ENCODE data around the gene NDUFA8. TPM values are rescaled to one million over a fixed set of nuclear protein-coding genes. Genes with fewer than 3 reads are reported as not detected.

The NDUFA8 gene
- polyA plus RNA-seq, 4 donors: 73.9 to 94.6 (median 78.1) TPM

DNA sequence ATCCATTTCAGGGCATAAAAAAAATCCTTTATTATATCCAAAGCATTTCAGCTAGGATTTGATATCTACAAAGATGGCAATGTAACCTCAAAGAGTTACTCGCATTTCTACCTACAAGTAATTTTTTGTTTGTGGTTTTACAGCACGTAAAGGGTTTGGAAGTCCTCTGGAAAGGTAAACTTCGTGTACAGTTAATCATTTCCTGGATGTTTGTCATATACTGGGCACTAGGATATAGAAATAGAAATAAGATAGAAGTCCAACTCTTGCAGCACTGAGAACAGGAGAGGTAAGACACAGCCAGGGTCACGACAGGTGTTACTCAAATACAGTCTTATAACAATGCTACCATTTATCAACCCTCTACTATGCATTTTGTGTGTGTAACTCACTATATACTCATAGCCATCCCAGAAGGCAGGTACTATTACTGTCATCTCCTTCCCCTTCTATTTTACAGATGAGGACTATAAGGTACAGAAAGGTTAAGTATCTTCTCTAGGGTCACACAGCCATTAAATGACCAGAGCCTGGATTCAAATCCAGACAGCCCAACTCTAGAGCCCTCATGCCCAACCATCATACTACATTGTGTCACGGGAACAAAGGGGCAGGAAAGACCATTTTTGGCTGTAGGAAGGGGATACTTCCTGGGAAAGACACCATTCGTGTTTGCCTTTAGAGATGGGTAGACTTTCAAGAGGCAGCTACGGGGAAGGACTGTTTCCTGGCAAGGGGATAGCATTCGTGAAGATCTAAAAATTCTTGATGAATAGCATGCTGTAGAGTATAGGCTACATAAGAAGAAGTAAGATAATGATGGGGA, 19.0 kb downstream of the NDUFA8 start:
- no peak for DNase-seq (ENCODE audit: low read depth in 4 of 4, low spot score in 3 of 4)

DNA sequence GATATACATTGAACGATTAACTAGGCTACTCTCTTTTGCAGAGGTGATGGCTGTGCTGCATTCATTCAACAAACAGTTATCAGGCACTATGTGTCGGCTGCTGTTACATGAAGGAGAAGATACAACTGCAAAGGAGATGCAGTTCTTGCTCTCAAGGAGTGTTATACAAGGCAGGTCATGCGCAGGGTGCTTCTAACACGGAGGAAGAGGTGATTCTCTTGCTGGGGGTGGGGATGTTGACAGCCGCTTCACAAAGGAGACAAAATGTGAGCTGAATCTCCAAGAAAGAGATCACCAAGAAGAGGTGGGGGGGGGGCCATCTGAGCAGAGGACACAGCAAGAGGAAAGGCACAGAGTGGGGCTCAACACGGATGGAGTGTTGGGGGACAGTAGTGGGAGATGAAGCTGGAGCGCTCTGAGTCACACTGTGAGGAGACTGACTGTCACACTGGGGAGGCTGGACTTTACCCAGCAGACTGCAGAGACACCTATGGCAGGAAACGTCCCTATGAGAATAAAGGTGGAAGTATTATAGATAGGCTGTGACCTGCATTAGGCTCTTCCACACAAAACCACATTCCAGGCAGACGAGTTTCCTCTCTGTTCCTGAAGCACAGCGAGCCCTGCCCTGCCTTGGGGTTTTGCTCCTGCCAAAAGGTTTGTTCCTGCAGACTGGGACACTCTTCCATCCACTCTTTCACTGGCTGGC, 20.9 kb downstream of the NDUFA8 start:
- no peak for DNase-seq (ENCODE audit: low read depth in 4 of 4, low spot score in 3 of 4)

DNA sequence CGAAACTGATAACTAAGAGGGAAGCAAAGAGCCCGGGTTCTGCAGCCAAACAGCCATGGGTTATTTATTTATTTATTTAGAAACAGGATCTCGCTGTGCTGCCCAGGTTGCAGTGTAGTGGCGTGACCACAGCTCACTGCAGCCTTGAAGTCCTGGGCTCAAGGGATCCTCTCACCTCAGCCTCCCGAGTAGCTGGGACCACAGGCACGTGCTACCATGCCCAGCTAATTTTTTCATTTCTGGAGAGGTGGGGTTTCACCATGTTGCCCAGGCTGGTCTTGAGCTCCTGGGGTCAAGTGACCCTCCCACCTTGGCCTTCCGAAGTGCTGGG, 24.1 kb downstream of the NDUFA8 start:
- DNase-seq (ENCODE audit: low read depth in 4 of 4, low spot score in 3 of 4): no peak

DNA sequence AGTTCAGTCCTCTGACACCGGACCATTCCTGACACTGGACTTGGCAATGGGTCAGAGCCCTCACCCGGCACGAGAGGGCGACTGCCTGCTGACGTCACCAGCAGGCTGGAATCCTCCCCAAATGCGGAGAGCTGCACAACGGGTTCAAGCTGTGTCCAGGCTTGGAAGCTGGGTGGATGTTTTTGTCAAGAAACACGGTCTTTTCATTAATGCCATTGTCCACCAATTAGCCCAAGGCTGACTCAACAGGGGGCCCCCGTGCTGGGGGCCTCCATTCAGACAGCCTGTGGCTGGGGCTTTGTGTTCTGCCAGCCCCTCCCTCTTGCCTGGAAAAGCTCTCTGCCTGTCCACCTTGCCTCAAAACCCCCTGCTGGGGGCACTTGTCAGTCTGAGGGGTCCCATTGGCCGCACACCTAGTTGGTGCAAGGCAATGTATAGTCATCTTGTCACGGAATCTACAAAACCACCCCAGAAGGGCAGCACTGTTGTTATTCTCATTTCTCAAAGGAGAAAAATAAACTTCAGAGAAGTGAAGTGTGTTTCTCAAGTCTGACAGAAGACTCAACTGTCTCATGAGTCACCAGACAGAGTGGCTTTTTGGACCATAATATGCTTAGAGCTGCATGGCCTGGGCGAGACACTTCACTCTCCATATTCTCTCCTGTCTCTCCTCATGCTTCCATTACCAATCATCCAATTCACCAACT, 24.6 kb downstream of the NDUFA8 start:
- no peak for DNase-seq (ENCODE audit: low read depth in 4 of 4, low spot score in 3 of 4)

DNA sequence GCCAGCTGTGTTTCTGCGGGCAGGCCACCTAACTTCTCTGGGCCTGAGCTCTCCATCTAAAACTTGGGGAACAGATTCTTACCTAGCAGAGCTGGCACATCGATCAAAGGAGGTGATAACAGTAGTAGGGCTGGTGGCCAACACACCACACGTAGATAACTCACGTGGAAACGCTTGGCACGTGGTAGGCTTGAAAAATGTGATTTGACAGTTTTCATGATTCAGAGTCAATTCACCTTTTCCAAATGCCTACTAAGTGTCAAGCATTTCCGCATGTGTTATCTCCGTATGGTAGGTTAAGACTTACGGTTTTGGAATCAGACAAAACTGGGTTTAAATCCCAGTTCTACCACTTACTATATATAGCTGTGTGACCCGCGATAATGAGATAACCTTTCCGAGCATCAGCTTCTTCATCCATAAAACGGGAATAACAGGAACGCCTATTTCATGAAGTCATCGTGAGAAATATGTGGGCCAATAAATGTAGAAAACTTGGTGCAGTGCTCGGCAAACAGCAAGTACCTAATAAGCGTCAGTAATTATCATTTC, 25.5 kb downstream of the NDUFA8 start:
- no peak for DNase-seq (ENCODE audit: low read depth in 4 of 4, low spot score in 3 of 4)

DNA sequence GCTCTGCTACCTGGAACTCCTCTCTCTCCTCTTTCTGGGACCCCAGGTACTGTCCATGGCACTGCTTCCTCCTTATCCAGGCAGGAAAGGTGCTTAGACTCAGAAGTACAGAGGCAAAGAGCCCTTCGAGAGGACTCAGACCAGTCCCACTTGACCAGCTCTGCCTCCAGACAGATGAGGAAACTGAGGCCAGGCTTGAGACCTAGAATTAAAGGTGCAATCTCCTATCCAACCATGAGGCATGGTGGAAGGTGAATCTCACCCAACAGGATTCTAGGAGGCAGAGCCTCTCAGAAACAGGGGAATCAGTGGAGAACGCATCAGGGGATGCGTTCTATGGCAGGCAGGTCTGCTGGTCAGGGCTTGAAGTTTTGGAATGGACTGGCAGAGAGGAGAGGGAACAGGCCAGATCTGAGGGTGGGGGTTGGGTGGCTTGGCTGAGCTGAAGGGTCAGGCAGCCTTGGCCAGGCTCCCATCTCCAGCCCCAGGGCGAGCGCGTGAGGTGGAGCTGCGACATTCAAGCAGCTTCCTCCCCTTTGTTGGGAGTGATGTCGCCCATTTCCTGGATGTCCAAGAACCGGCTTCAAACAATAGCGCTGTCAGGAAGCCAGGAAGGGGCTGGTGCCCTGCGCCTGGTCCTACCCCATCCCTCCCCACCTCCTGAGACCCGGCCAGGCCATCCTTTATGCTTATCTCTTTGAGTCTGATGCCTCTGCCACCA, 26.2 kb downstream of the NDUFA8 start:
- DNase-seq (ENCODE audit: low read depth in 4 of 4, low spot score in 3 of 4): no peak

DNA sequence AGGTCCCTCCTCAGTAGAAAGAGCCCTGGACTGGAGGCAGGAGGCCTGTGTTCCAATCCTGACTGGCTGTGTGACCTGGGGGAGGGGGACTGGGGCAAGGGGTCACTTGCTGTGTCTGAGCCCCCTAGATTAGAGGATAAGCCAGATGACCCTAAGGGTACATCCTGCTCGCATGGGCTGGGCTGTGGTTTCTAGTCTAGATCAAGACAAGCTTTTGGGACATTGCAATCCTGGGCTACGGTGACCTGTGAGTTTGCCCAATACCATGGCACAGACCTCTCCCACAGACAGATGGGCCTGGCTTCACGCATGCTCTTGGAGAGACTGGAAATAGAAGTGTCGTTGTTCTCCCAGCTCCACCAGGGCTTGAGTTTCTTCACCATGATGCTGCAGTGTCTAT, 27.0 kb downstream of the NDUFA8 start:
- DNase-seq (ENCODE audit: low read depth in 4 of 4, low spot score in 3 of 4): no peak

DNA sequence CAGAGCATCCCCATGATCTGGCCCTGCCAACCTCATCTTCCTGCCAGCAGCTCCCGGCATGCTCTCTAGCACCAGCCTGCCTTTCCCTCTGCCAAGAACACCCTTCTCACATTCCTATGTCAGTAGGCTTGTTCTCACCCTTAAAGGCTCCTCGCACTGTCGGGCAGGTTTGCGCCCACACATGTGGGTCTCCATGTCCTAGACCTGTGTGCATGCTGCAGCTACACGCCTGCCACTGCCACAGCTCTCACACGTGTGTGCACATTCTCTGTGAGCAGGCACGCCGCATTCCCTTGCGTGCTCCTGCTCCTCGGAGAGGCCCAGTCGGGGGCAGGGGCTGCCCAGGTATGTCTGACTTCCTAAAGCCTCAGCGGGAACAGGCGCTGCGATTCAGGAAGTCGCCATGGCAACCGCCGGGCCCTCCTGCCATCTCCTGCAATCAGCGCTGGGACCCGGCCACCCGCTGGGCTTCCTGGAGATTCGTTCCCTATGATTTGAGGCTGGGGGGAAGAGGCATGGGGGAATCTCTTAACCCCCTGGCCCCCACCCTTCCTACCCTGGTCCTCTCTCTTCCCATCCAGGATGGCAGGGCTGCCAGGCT, 28.1 kb downstream of the NDUFA8 start:
- no peak for DNase-seq (ENCODE audit: low read depth in 4 of 4, low spot score in 3 of 4)

DNA sequence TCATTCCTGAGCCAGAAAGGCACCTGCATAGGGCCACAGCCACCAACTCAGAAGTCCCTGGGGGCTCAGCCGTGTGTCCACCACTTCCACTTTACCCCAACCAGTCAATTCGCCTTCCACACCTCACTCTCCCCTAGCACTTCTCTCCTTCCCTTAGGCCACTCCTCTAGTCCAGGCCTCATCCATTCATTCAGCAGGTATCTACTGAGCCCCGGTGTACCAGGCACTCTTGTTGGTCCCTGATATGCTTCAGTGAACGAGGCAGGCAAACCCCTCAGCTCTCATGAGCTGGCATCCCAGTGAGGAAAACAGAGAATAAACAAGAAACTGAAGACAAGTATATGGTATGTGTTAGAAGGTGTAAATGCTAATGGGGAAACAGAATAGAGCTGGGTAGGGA, 28.7 kb downstream of the NDUFA8 start:
- no peak for DNase-seq (ENCODE audit: low read depth in 4 of 4, low spot score in 3 of 4)

DNA sequence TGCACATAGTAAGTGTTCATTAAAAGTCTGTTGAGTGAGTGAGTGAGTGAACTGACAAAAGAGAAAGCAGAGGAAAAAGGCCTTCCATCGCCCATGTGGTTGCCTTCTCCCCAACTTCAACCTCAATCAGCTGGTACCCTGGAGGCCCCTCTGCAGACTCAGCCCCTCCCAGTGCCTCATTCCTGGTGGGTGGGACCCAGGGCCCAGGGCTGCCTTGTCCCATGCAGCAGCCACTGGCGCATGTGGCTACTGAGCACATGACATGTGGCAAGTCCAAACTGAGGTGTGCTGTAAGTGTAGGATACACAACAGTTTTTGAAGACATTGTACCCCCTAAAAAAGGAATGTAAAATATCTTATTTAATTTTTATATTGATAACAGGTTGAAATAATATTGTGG, 29.6 kb downstream of the NDUFA8 start:
- no peak for DNase-seq (ENCODE audit: low read depth in 4 of 4, low spot score in 3 of 4)

DNA sequence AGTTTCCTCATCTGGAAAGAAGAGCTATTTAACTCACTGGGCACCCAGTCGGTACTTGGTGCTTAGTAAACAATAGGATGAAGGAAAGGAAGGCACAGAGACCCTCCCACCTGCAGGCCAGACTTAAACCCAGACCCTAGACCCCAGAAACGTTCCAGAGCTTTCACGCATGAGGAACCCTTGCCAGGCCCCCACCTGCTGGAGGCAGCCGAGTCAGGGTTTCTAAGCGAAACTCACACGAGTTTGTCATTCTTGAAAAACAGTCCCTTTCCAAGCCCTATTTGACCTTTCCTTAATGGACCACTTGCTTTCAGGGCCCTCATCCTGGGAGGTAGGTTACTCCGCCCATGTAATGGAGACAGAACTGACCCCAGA, 30.6 kb downstream of the NDUFA8 start:
- DNase-seq (ENCODE audit: low read depth in 4 of 4, low spot score in 3 of 4): no peak

DNA sequence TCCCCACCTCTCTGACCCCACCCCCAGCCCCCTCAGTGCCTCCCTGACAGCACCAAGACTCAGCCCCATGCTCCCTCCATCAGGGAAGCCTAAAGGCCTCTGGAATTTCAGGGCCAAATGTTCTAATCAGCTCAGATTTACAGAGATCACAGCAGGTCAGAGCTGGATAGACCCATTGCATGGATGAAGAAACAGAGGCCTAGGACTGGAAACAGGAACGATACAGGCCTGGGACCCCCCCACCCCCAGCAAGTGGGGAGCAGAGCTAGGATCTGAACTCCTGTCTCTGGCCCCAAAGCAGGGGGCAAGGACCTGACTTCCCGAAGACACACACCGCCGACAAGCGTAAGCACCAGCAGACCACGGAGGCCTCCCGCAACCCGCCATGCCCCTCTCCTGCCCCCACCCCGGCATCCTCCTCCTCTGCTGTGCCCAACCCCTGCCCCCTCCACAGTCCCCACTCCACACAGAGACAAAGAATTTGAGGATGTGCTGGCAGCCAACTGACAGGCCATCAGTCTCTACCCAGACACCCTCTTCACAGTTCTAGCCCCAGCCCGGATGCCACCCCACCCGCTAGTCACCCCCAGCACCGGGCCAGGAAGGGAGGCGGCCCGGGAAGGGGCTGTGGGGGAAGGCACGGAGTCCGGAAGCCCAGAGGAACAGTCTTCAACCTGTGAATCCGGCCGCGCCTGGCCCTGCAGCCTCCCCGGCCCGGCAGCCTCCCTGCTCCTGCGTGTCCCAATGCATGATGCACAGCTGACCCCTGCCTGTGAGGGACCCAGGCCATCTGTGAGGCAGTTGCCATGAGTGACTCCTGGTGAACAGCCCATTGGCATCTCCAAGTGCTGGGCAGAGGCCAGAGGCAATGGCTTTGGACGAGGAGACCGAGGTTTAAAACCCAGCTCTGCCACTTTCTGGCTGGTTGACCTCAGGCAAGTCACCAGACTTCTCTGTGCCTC, 31.3 kb downstream of the NDUFA8 start:
- no peak for DNase-seq (ENCODE audit: low read depth in 4 of 4, low spot score in 3 of 4)

DNA sequence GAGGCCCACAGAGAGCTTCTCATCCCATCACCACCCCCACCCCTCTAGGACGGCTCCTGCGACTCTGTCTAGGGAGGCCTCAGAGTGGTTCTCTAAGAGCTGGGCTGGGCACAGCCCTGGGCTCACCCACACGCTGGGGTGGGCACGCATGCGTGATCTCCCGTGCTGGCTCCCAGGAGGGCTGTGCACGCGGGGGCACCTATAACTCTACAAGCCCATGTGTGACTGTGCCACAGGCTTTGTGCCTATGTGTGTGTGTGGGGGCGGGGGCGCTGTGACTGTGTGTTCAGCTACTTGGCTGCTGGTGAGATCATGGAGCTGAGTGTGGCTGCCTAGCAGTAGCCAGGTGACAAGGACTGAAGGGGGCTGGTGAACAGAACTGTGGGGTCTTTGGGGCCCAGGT, 32.2 kb downstream of the NDUFA8 start:
- no peak for DNase-seq (ENCODE audit: low read depth in 4 of 4, low spot score in 3 of 4)

DNA sequence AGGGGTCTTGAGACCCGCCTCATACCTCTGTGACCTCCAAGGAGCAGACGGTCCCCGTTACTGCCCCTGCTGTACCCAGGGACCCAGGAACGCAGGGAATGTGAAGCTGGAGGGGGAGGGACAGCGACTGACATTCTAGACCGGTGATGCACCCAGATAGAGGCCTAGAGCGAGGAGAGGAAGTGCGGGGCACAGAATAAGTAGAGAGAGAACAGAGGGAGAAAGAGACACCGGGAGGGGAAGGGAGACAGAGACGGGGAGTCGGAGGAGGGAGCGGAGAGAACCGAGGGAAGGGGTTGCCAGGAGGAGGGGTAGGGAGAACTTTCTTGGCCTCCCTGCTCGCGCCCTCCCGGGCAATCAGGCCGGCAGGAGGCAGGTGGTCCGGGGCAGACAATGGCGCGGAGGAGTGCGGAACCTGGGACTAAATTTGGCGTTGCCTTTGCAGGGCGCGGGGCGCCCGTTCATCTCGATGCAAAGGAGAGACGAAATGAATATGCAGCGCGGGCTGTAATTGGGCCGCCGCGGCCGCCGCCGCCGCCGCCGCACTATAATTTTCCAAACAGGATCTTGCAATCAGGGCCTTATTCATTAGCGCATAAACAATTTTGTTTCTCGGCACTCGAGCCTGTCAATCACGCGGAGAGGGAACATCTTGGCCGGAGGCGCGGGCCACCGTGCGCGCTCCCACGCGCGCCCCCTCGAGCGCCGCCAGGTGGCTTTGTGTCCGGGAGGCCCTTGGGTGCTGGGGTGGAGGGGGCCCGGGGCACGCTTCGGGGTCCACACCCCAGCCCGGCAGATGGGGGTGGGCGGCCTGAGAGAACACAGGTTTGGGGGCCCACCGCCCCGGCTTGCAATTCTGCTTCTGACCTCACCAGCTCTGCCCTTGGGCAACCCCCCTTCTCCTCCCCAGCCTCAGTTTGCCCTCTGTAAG, 33.0 kb downstream of the NDUFA8 start:
- peak in 1 of 4 donors; percentile 26 for DNase-seq (ENCODE audit: low read depth in 4 of 4, low spot score in 3 of 4)

DNA sequence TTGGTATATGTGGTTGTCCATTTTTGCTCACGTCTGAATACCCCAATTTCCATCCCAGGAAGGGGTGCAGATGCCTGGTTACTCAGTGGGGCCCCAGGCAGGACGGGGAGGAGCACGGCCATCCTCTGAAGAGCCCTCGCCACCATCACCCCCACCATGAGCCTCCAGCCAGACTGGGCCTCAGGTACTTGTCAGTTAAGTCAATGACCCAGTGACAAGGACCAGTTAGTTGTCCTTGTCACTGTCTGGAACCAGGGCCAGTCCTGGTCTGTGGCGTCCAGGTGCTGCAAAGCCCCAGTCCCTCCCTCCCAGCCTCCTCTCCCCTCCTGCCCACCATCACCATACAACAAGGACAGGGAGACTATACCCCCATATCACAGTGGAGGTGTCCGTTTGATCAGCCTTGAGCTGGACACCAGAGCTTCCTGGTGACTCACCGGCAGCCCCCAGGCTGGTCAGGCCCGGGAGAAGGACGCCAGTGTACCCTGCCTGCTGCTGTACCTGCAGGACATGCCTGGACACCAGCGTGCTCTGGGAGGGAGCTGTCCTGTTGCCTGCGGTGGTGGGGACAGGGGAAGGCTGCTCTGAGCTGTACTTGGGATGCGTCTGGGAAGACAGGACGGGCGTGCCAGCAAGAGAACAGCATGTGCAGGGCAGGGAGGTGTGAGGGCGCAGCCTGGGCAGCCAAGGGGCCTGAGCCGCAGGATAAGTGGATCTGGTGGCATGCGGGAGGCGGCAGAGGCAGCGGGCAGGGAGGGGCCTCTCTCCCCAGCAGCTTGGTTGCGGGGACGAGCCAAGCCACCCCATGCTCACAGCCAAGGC, 33.9 kb downstream of the NDUFA8 start:
- DNase-seq (ENCODE audit: low read depth in 4 of 4, low spot score in 3 of 4): no peak

DNA sequence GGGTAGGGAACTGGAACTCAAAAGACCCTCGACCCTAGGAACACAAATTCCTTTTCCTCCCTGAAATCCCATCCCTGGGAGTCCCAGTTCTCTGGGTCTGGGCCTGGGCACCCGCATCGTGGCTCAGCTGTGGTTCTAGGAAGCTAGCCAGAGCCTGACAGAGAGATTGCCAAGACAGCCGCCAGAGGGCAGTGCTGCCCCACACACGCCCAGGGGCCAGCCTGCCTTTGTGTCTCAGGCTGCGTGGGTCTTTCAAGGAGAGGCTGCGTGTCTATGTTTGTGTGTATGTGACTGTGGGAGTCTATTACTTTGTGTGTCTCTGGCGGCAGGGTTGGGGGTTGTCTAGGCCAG, 34.4 kb downstream of the NDUFA8 start:
- DNase-seq (ENCODE audit: low read depth in 4 of 4, low spot score in 3 of 4): peak in 3 of 4 donors; percentile 60 to 74 (median 68)

DNA sequence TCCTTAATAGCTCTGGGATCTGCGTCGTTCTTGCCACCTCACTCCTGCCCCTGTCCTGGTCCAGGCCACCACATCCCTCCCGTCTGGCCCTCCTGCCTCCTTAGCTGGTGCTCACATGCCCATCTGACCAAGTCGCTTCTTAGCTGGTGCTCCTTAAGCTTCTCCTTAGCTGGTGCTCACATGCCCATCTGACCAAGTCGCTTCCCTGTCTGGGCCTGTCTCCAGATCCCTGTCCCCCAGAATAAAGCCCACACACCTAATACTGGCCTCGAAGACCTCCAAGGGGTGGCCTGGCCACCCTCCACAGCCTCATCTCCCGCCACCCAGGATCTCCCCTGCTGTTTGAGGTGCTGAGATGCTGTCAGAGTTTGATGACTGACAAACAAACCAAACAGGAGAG, 35.1 kb downstream of the NDUFA8 start:
- no peak for DNase-seq (ENCODE audit: low read depth in 4 of 4, low spot score in 3 of 4)

All from right renal pelvis (tissue), 4 donors.